ENCODE measurements around the gene TMEM260. TPM values are rescaled to one million over a fixed set of nuclear protein-coding genes. Genes with fewer than 3 reads are reported as not detected.
"Not testable (repeated sequence)": the region's sequence is repeated elsewhere in the genome, so short reads cannot be mapped to it uniquely, and the experiment has no call there.

Gene TMEM260
- total RNA-seq, 1 experiment from 2014 or later, result 20.0 TPM

DNA sequence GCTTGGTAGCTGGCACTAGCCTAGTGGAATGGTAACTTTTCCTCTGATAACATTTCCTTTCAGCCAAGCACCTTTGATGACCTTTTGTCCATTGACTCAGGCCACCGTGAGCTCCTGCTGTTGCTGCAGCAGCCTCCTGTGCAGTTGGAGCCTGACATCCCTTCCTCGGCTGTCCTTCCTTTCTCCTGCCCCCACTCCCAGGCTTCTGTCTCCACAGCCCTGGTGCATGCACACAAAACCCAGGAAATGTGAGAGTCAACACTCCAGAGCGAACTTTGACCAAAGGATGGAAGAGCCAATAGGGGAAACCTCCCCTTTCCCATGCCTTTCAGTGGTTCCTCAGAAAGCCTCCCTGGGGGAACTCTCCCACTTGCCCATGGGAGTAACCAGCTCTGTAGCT lies 115.0 kb downstream of the TMEM260 start:
- H2BK120ac ChIP-seq (ENCODE audit: low read depth, low read length, poor library complexity, severe bottlenecking), result no peak overlapping the region
- H3K18ac ChIP-seq (ENCODE audit: insufficient read length, low read depth, low read length), result no peak overlapping the region
- no peak overlapping the region for H3K27ac ChIP-seq (ENCODE audit: insufficient read length, low read depth, low read length)
- H3K36me3 Mint-ChIP-seq (ENCODE audit: insufficient read depth in 1 of 3, low read depth in 3 of 3), result no peaks in the 10 kb centered on the region
- no peak overlapping the region for H4K8ac ChIP-seq (replicated peaks; ENCODE audit: insufficient read length, low read depth, low read length)
- H3K79me1 ChIP-seq (ENCODE audit: insufficient read depth, low read depth, low read length, poor library complexity, severe bottlenecking), result no peaks in the 10 kb centered on the region
- no peak overlapping the region for H3K9ac ChIP-seq (ENCODE audit: extremely low read depth, insufficient read length, low read length)
- H3K4ac ChIP-seq (ENCODE audit: low read depth, low read length), result no peak overlapping the region
- peak overlapping the region in 1 of 3 experiments; percentile 74; a peak in 2 of 7 replicates for H3K27ac Mint-ChIP-seq
- H2BK20ac ChIP-seq (ENCODE audit: low read depth, low read length, poor library complexity, severe bottlenecking), result no peak overlapping the region
- H2BK15ac ChIP-seq (ENCODE audit: low read depth, low read length), result no peak overlapping the region
- no peak overlapping the region for H3K56ac ChIP-seq (ENCODE audit: insufficient read length, low read depth, low read length)
- H3K14ac ChIP-seq (ENCODE audit: insufficient read depth, low read length), result no peak overlapping the region
- TF ChIP-seq, protein P1, sequence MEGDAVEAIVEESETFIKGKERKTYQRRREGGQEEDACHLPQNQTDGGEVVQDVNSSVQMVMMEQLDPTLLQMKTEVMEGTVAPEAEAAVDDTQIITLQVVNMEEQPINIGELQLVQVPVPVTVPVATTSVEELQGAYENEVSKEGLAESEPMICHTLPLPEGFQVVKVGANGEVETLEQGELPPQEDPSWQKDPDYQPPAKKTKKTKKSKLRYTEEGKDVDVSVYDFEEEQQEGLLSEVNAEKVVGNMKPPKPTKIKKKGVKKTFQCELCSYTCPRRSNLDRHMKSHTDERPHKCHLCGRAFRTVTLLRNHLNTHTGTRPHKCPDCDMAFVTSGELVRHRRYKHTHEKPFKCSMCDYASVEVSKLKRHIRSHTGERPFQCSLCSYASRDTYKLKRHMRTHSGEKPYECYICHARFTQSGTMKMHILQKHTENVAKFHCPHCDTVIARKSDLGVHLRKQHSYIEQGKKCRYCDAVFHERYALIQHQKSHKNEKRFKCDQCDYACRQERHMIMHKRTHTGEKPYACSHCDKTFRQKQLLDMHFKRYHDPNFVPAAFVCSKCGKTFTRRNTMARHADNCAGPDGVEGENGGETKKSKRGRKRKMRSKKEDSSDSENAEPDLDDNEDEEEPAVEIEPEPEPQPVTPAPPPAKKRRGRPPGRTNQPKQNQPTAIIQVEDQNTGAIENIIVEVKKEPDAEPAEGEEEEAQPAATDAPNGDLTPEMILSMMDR (conservative IDR thresholded peaks at IDR 0.05), result no peak
- no peaks in the 10 kb centered on the region for H3K9me3 ChIP-seq (ENCODE audit: control insufficient read depth, low read depth, low read length)
- no peak overlapping the region for H3K23ac ChIP-seq (ENCODE audit: insufficient read length, low read depth, low read length)
- no peak overlapping the region for H3T11ph ChIP-seq (ENCODE audit: low read length)
- H3K9me3 Mint-ChIP-seq, result no peaks in the 10 kb centered on the region
- no peak overlapping the region for H2AK5ac ChIP-seq (ENCODE audit: insufficient read length, low read length)
- H3K4me2 ChIP-seq (ENCODE audit: insufficient read depth, insufficient read length, low read length), result no peak overlapping the region
- 0 out of 2 replicates have a peak, but pooled peaks cover 4% of the 10 kb centered on the region for H3K4me1 ChIP-seq (ENCODE audit: insufficient read depth, low read length)
- no peak overlapping the region for H4K5ac ChIP-seq (ENCODE audit: insufficient read length, low read depth, low read length)
- H3K27me3 Mint-ChIP-seq (ENCODE audit: low read depth), result peaks cover 4% of the 10 kb centered on the region; the same call in 1 of the 2 replicates
- peaks cover 30% of the 10 kb centered on the region in 2 experiments for H3K4me1 Mint-ChIP-seq
- H3K79me2 ChIP-seq (ENCODE audit: insufficient read depth, low read length), result no peaks in the 10 kb centered on the region
- no peak overlapping the region for H2BK5ac ChIP-seq (ENCODE audit: insufficient read length, low read length)
- no peak overlapping the region for H2AFZ ChIP-seq (ENCODE audit: low read length)
- H4K91ac ChIP-seq (ENCODE audit: insufficient read length, low read depth, low read length), result no peak overlapping the region
- H2BK12ac ChIP-seq (ENCODE audit: insufficient read length, low read depth, low read length), result no peak overlapping the region
- no peak for DNase-seq
- peaks cover 2% of the 10 kb centered on the region; the same call in 1 of the 2 replicates for H3K27me3 ChIP-seq (ENCODE audit: insufficient read depth, low read length)
- H3K4me3 Mint-ChIP-seq, result no peak overlapping the region
- no CpG with 5 or more reads among the region's 3 CpGs for WGBS (ENCODE audit: extremely low coverage, insufficient read length, low lambda C conversion rate)
- no peaks in the 10 kb centered on the region for H3K23me2 ChIP-seq (ENCODE audit: insufficient read length, low read depth, low read length, poor library complexity, severe bottlenecking)
- no peaks in the 10 kb centered on the region for H4K20me1 ChIP-seq (ENCODE audit: control insufficient read depth, insufficient read depth, insufficient read length)

DNA sequence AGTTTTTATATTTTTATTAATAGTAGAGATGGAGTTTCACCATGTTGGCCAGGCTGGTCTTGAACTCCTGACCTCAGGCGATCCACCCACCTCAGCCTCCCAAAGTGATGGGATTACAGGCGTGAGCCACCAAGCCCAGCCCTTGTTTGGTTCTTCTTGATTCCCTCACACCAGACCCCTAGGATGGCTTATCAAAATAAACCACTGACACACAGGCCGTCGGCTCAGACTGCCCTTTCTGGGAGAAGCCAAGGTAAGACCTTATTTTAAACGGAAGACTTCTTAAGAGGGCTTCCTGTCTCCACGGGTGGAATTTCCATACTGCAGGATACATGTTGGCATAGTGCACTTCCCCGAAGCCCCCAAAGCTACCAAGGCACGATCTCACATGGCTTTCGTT lies 115.6 kb downstream of the TMEM260 start:
- not testable (repeated sequence) for H3T11ph ChIP-seq (ENCODE audit: low read length); H2BK120ac ChIP-seq (ENCODE audit: low read depth, low read length, poor library complexity, severe bottlenecking); H3K4me2 ChIP-seq (ENCODE audit: insufficient read depth, insufficient read length, low read length); H3K27ac Mint-ChIP-seq; H3K9ac ChIP-seq (ENCODE audit: extremely low read depth, insufficient read length, low read length); H3K27me3 Mint-ChIP-seq (ENCODE audit: low read depth); H3K56ac ChIP-seq (ENCODE audit: insufficient read length, low read depth, low read length); H3K79me1 ChIP-seq (ENCODE audit: insufficient read depth, low read depth, low read length, poor library complexity, severe bottlenecking); H3K14ac ChIP-seq (ENCODE audit: insufficient read depth, low read length); H2AK5ac ChIP-seq (ENCODE audit: insufficient read length, low read length); H3K79me2 ChIP-seq (ENCODE audit: insufficient read depth, low read length); H2BK5ac ChIP-seq (ENCODE audit: insufficient read length, low read length); H3K27ac ChIP-seq (ENCODE audit: insufficient read length, low read depth, low read length); H4K5ac ChIP-seq (ENCODE audit: insufficient read length, low read depth, low read length); H2BK12ac ChIP-seq (ENCODE audit: insufficient read length, low read depth, low read length); H3K27me3 ChIP-seq (ENCODE audit: insufficient read depth, low read length); H2BK20ac ChIP-seq (ENCODE audit: low read depth, low read length, poor library complexity, severe bottlenecking); DNase-seq; H3K23me2 ChIP-seq (ENCODE audit: insufficient read length, low read depth, low read length, poor library complexity, severe bottlenecking); H3K23ac ChIP-seq (ENCODE audit: insufficient read length, low read depth, low read length); H3K18ac ChIP-seq (ENCODE audit: insufficient read length, low read depth, low read length); H3K4me3 Mint-ChIP-seq; H4K91ac ChIP-seq (ENCODE audit: insufficient read length, low read depth, low read length); H2BK15ac ChIP-seq (ENCODE audit: low read depth, low read length); H3K4ac ChIP-seq (ENCODE audit: low read depth, low read length); H3K9me3 ChIP-seq (ENCODE audit: control insufficient read depth, low read depth, low read length); H3K4me1 ChIP-seq (ENCODE audit: insufficient read depth, low read length); H4K20me1 ChIP-seq (ENCODE audit: control insufficient read depth, insufficient read depth, insufficient read length); H3K9me3 Mint-ChIP-seq; H4K8ac ChIP-seq (replicated peaks; ENCODE audit: insufficient read length, low read depth, low read length); H2AFZ ChIP-seq (ENCODE audit: low read length); H3K36me3 Mint-ChIP-seq (ENCODE audit: insufficient read depth in 1 of 3, low read depth in 3 of 3)
- WGBS (ENCODE audit: extremely low coverage, insufficient read length, low lambda C conversion rate), result no CpG with 5 or more reads among the region's 9 CpGs
- H3K4me1 Mint-ChIP-seq, result peaks cover 27 to 28% of the 10 kb centered on the region in 2 experiments

Data from H9 (cell line).